DMS53 (cell line): ENCODE data around the gene CHAC2.

Source experiments
- DNase-seq: peaks from one replicate; lab custom pipeline; 2025; lab: John Stamatoyannopoulos, UW

Gene CHAC2

DNA sequence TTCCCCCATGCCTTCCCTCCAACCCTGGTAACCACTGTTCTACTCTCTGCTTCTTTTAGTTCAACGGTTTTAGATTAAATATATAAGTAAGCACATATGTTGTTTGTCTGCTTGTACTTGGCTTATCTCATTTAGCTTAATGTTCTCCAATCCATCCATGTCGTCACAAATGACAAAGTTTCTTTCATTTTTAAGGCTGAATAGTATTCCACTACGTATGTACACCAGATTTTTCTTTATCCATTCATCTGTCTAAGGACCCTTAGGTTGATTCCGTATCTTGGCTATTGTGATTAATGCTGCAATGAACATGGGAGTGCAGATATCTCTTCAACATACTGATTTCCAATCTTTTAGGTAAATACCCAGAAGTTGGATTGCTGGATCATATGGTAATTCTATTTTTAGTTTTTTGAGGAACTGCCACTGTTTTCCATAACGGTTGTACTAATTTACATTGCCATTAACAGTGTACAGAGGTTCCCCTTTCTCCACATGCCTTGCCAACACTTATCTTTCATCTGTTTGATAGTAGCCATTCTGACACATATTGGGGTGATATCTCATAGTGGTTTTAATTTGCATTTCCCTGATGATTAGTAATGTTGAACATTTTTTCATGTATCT, 11.0 kb downstream of the CHAC2 start:
- DNase-seq: no peak

DNA sequence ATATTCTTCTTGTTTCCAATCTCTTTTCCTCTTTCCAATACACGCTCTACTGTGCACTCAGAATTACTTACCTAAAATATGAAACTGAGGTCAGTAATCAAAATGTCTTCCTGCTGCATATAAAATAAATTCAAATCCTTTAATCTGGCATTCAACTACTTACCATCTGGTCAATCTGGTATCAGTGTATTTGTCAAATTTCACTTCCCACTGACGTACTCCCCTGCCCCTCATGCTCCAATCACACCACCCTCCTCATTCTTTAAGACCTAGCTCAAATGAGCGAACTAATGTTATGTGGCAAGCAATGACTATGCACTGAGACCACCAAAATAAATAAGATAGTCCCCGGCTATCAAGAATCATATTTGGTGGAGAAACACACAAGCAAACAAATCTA, 12.5 kb downstream of the CHAC2 start:
- DNase-seq: no peak

DNA sequence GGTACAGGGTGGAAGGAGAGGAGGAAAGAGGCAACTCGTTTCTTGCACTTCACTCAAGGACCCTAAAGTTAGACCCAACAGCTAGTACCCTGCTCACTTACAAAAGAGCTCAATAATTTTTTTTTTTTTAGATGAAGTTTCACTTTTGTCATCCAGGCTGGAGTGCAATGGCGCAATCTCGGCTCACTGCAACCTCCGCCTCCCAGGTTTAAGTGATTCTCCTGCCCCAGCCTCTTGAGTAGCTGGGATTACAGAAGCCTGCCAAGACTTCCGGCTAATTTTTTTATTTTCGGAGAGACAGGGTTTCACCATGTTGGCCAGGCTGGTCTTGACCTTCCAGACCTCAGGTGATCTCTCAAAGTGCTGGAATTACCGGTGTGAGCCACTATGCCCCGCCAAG, 15.1 kb downstream of the CHAC2 start:
- no peak for DNase-seq

DNA sequence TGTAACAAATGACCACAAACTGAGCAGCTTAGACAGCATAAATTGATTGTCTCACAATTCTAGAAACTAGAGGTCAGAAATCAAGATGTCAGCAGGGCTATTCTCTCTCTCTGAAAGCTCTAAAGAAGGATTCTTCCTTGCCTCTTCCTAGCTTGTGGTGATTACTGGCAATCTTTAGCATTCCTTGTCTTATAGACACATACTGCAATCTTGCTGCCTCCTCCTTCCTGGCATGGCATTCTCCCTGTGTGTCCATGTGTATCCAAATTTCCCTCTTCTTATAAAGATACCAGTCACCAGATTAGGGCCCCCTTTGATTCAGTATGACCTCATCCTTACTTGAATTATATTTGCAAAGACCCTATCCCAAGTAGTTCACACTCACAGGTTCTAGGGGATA, 16.8 kb downstream of the CHAC2 start:
- DNase-seq: no peak

- no peak for DNase-seq
Observed at GRCh38 chr2:53785366-53785765, 17.8 kb downstream of the CHAC2 start.

- DNase-seq: peak; percentile 68
Observed at GRCh38 chr2:53786352-53786704, 18.7 kb downstream of the CHAC2 start.

GRCh38 chr2:53786705-53787613, 19.4 kb downstream of the CHAC2 start, which contains the start of the genes ASB3 and ERLEC1:
Gene ASB3 (minus strand): TSS chr2:53786953. CDS start chr2:53765572, 21,381 bp downstream.
Gene ERLEC1 (plus strand): TSS chr2:53787044. CDS start chr2:53787211, 167 bp downstream.
- DNase-seq: peak; percentile 90

- DNase-seq: peak; percentile 52
Observed at GRCh38 chr2:53787614-53788289, 20.1 kb downstream of the CHAC2 start.

- DNase-seq: peak; percentile 56
Observed at GRCh38 chr2:53793261-53793660, 25.7 kb downstream of the CHAC2 start.

GRCh38 chr2:53793821-53794220, 26.2 kb downstream of the CHAC2 start:
- peak; percentile 59 for DNase-seq

- DNase-seq: no peak
Observed at GRCh38 chr2:53801547-53801946, 33.9 kb downstream of the CHAC2 start.

GRCh38 chr2:53802617-53803151, 35.1 kb downstream of the CHAC2 start:
- DNase-seq: no peak

DNA sequence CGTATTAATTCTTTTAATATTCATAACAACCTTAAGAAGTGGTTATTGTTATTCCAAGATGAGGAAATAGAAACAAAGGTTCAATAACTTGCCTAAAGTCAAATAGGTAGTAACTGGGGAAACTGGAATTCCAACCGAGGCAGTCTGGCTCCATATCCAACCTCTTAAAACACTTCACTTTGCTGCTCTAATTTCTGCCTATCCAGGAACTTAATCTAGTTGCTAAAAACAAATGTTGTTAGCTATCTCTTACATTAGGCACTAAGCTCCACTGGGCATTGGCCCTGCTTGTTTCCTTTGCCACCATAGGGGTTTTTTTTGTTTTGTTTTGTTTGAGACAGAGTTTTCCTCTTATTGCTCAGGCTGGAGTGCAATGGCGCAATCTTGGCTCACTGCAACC, 44.0 kb downstream of the CHAC2 start:
- DNase-seq: no peak

DNA sequence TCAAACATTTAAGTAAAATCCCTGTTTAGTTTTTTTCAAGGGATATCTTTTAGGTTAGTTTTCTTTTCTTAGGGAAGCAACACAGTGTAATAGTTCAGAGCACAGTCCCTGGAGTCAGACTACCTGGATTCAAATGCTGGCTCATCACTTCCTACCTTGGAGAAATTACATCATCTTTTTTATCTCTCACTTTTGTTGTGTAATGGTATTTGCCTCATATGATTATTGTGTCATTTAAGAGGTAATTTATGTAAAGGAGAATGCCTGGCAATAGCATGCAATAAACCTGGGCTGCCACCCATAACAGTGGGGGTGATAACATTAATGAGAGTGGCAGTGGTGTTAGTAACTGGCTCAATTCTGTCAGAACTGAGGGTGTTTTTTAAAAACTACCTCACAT, 45.5 kb downstream of the CHAC2 start:
- no peak for DNase-seq

DNA sequence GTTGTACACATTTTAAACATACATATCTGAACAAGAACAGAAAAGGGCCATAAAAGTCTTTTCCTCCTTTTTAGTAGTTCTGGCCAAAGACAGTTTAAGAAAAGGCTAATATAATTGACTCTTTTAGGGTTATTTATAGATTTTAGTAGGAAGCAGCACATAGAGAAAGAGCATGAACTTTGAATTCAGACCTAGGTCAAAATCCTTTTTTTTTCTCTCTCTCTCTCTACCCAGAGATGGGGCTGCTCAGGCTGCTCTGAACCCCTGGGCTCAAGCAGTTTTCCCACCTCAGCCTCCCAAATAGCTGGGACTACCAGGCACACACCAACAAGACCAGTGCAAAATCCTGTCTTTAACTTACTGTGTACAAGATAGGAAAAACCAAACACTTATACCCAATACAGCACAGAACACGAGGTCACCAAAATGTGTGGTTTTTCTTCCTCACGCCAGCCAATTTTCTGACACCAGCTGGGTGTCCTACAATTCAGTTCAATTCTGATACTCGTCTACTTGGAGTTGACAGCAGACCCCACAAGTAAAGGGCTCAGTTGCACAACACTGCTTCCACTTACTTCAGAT, 51.3 kb downstream of the CHAC2 start:
- DNase-seq: no peak

DNA sequence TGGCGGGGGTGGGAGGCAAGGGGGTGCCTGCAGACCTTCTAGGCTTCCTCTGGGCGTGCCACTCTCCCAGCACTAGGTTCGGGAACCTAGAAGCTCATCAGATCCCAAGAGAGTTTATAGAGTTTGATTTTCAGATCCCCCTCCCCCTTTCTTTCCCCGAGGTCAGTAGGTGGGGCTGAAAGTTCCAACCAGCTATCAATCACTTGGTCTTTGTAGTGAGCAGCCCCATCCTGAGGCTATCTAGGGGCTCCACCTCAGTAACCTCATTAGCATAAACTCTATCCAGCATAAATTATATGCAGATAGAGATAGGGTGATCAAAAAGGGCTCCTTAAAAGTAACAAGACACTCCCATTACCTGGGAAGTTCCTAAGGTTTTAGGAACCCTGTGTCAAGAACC, 52.0 kb downstream of the CHAC2 start:
- DNase-seq: no peak

- no peak for DNase-seq
Observed at GRCh38 chr2:53820048-53820447, 52.4 kb downstream of the CHAC2 start.

DNA sequence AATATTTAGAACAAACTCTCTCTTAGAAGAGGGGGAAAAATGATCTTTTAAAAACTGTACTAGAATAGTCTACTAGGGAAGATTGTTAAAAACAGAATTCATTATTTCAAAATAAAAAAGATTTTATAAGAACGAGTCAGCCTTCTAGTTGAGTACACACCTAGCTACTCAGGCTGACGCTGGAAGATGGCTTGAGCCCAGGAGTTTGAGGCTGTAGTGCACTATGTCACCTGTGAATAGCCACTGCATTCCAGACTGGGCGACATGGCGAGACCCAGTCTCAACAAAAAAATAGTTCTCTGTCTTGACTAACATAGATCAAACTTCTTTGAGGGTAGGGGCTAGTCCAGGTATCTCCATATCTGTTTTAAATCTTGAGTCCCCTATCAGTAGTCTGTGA, 53.1 kb downstream of the CHAC2 start:
- no peak for DNase-seq

GRCh38 chr2:53821810-53822209, 54.2 kb downstream of the CHAC2 start:
- DNase-seq: no peak

DNA sequence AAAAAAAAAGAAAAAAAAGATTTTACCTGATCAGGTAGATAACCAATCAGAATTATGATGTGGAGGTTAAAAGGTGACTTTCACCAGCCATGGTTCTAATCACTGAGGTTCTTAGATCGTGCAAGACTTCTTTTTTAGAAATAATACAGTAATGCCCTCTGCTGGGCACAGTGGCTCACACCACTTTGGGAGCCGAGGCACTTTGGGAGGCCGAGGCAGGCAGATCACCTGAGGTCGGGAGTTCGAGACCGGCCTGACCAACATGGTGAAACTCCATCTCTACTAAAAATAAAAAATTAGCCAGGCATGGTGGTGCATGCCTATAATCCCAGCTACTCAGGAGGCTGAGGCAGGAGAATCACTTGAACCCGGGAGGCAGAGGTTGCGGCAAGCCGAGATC, 56.0 kb downstream of the CHAC2 start:
- DNase-seq: peak; percentile 36
